ENCODE measurements around the gene PVRIG.
"Not testable (repeated sequence)": the region's sequence is repeated elsewhere in the genome, so short reads cannot be mapped to it uniquely, and the experiment has no call there.

PVRIG gene

GRCh38 chr7:100234660-100235317 lies 15.0 kb downstream of the PVRIG start:
- not testable (repeated sequence) for DNase-seq (ENCODE audit: low spot score)

- DNase-seq (ENCODE audit: low spot score) = not testable (repeated sequence)
Measured at GRCh38 chr7:100239975-100240374, 20.2 kb downstream of the PVRIG start.

- DNase-seq (ENCODE audit: low spot score) = not testable (repeated sequence)
Measured at GRCh38 chr7:100243385-100243784, 23.6 kb downstream of the PVRIG start.

GRCh38 chr7:100244988-100245605 lies 25.3 kb downstream of the PVRIG start:
- not testable (repeated sequence) for DNase-seq (ENCODE audit: low spot score)

GRCh38 chr7:100246121-100246864 lies 26.5 kb downstream of the PVRIG start:
- DNase-seq (ENCODE audit: low spot score) = not testable (repeated sequence)

- not testable (repeated sequence) for DNase-seq (ENCODE audit: low spot score)
Measured at GRCh38 chr7:100246865-100247137, 27.1 kb downstream of the PVRIG start.

GRCh38 chr7:100247152-100247757 lies 27.5 kb downstream of the PVRIG start:
- DNase-seq (ENCODE audit: low spot score) = no peak

- no peak for DNase-seq (ENCODE audit: low spot score)
Measured at GRCh38 chr7:100248483-100248882, 28.7 kb downstream of the PVRIG start.

GRCh38 chr7:100257017-100257416 lies 37.3 kb downstream of the PVRIG start:
- DNase-seq (ENCODE audit: low spot score) = no peak

GRCh38 chr7:100259984-100260383 lies 40.2 kb downstream of the PVRIG start:
- not testable (repeated sequence) for DNase-seq (ENCODE audit: low spot score)

GRCh38 chr7:100262896-100263295 lies 43.1 kb downstream of the PVRIG start:
- not testable (repeated sequence) for DNase-seq (ENCODE audit: low spot score)

- DNase-seq (ENCODE audit: low spot score) = not testable (repeated sequence)
Measured at GRCh38 chr7:100264223-100264622, 44.5 kb downstream of the PVRIG start.

GRCh38 chr7:100264669-100265165 lies 45.0 kb downstream of the PVRIG start:
- not testable (repeated sequence) for DNase-seq (ENCODE audit: low spot score)

- not testable (repeated sequence) for DNase-seq (ENCODE audit: low spot score)
Measured at GRCh38 chr7:100265851-100266250, 46.1 kb downstream of the PVRIG start.

- no peak for DNase-seq (ENCODE audit: low spot score)
Measured at GRCh38 chr7:100266576-100267354, 47.0 kb downstream of the PVRIG start.

- DNase-seq (ENCODE audit: low spot score) = no peak
Measured at GRCh38 chr7:100267648-100268047, 47.9 kb downstream of the PVRIG start.

- DNase-seq (ENCODE audit: low spot score) = not testable (repeated sequence)
Measured at GRCh38 chr7:100268882-100269281, 49.1 kb downstream of the PVRIG start.

GRCh38 chr7:100269306-100270045 lies 49.7 kb downstream of the PVRIG start:
- not testable (repeated sequence) for DNase-seq (ENCODE audit: low spot score)

- not testable (repeated sequence) for DNase-seq (ENCODE audit: low spot score)
Measured at GRCh38 chr7:100270046-100270918, 50.5 kb downstream of the PVRIG start.
